Measurements from ENCODE around the gene AP4M1. TPM values are rescaled to one million over a fixed set of nuclear protein-coding genes. Genes with fewer than 3 reads are reported as not detected.

Gene AP4M1
- total and polyA plus RNA-seq, 2 donors (not counting 1 experiment from before 2014, with no cell fraction given): 17.2 to 19.6 TPM

GRCh38 chr7:100069991-100070390 lies 31.5 kb upstream of the AP4M1 start:
- no peaks in the 10 kb centered on the region for H3K27me3 ChIP-seq (ENCODE audit: control insufficient read depth, insufficient read depth, low read length)
- H3K4me2 ChIP-seq (ENCODE audit: extremely low read depth, insufficient read depth, low read length): no peak overlapping the region
- DNase-seq (ENCODE audit: low read depth in 2 of 2): no peak
- peaks cover 15% of the 10 kb centered on the region for H3K9me3 ChIP-seq (ENCODE audit: control insufficient read depth, insufficient read depth, low read depth, low read length)
- no peaks in the 10 kb centered on the region for H4K20me1 ChIP-seq (ENCODE audit: control insufficient read depth, extremely low read depth, insufficient read depth, low read length)
- no peak overlapping the region for H3K9ac ChIP-seq (ENCODE audit: insufficient read depth, low read length)
- peaks cover 33% of the 10 kb centered on the region for H3K36me3 ChIP-seq (ENCODE audit: control insufficient read depth, insufficient read depth, low read length)
- H3K4me3 ChIP-seq (replicated peaks in 1 of 4; ENCODE audit: control extremely low read depth in 1 of 4, insufficient read depth in 1 of 4, low read depth in 3 of 4, low read length in 4 of 4): no peak overlapping the region
- H3K4me1 ChIP-seq (ENCODE audit: control insufficient read depth, extremely low read depth, insufficient read depth, low read length): peaks cover 6% of the 10 kb centered on the region
- no peak overlapping the region for H3K27ac ChIP-seq (ENCODE audit: insufficient read depth, low read length)
- TF ChIP-seq CTCF (conservative IDR thresholded peaks at IDR 0.05 in 1 of 2, IDR thresholded peaks at IDR 0.05 in 1 of 2; ENCODE audit: low read depth in 1 of 2, low read length in 2 of 2) (no peak), EZH2 (IDR thresholded peaks at IDR 0.05; ENCODE audit: low read length, missing control alignments) (no peak)
- no peaks in the 10 kb centered on the region for H3K79me2 ChIP-seq (ENCODE audit: control insufficient read depth, insufficient read depth, low read length)
- H2AFZ ChIP-seq (ENCODE audit: low read length): no peak overlapping the region

- H3K9me3 ChIP-seq (ENCODE audit: control insufficient read depth, insufficient read depth, low read depth, low read length): peaks cover 15% of the 10 kb centered on the region
Observed at GRCh38 chr7:100071018-100071723, 30.3 kb upstream of the AP4M1 start.

GRCh38 chr7:100072462-100072861 lies 29.0 kb upstream of the AP4M1 start:
- no peaks in the 10 kb centered on the region for H3K4me1 ChIP-seq (ENCODE audit: control insufficient read depth, extremely low read depth, insufficient read depth, low read length)
- no peak for DNase-seq (ENCODE audit: low read depth in 2 of 2)
- H3K9me3 ChIP-seq (ENCODE audit: control insufficient read depth, insufficient read depth, low read depth, low read length): peaks cover 15% of the 10 kb centered on the region
- no peak overlapping the region for H3K4me3 ChIP-seq (replicated peaks in 1 of 4; ENCODE audit: control extremely low read depth in 1 of 4, insufficient read depth in 1 of 4, low read depth in 3 of 4, low read length in 4 of 4)
- no peaks in the 10 kb centered on the region for H4K20me1 ChIP-seq (ENCODE audit: control insufficient read depth, extremely low read depth, insufficient read depth, low read length)
- no peak for TF ChIP-seq EZH2 (IDR thresholded peaks at IDR 0.05; ENCODE audit: low read length, missing control alignments)
- TF ChIP-seq CTCF (conservative IDR thresholded peaks at IDR 0.05 in 1 of 2, IDR thresholded peaks at IDR 0.05 in 1 of 2; ENCODE audit: low read depth in 1 of 2, low read length in 2 of 2): no peak
- peaks cover 43% of the 10 kb centered on the region for H3K36me3 ChIP-seq (ENCODE audit: control insufficient read depth, insufficient read depth, low read length)
- H3K27me3 ChIP-seq (ENCODE audit: control insufficient read depth, insufficient read depth, low read length): no peaks in the 10 kb centered on the region
- H3K4me2 ChIP-seq (ENCODE audit: extremely low read depth, insufficient read depth, low read length): no peak overlapping the region
- H3K9ac ChIP-seq (ENCODE audit: insufficient read depth, low read length): no peak overlapping the region
- H3K79me2 ChIP-seq (ENCODE audit: control insufficient read depth, insufficient read depth, low read length): peaks cover 8% of the 10 kb centered on the region
- H2AFZ ChIP-seq (ENCODE audit: low read length): no peak overlapping the region
- H3K27ac ChIP-seq (ENCODE audit: insufficient read depth, low read length): no peak overlapping the region

More at GRCh38 chr7:100071018-100071723, 30.3 kb upstream of the AP4M1 start:
- Histone ChIP-seq H4K20me1 (ENCODE audit: control insufficient read depth, extremely low read depth, insufficient read depth, low read length) (no peaks in the 10 kb centered on the region), H3K4me2 (ENCODE audit: extremely low read depth, insufficient read depth, low read length) (no peak overlapping the region), H2AFZ (ENCODE audit: low read length) (no peak overlapping the region), H3K4me1 (ENCODE audit: control insufficient read depth, extremely low read depth, insufficient read depth, low read length) (no peaks in the 10 kb centered on the region), H3K27ac (ENCODE audit: insufficient read depth, low read length) (no peak overlapping the region), H3K27me3 (ENCODE audit: control insufficient read depth, insufficient read depth, low read length) (no peaks in the 10 kb centered on the region), H3K79me2 (ENCODE audit: control insufficient read depth, insufficient read depth, low read length) (no peaks in the 10 kb centered on the region), H3K4me3 (replicated peaks in 1 of 4; ENCODE audit: control extremely low read depth in 1 of 4, insufficient read depth in 1 of 4, low read depth in 3 of 4, low read length in 4 of 4) (no peak overlapping the region), H3K36me3 (ENCODE audit: control insufficient read depth, insufficient read depth, low read length) (peaks cover 37% of the 10 kb centered on the region), H3K9ac (ENCODE audit: insufficient read depth, low read length) (no peak overlapping the region)
- TF ChIP-seq EZH2 (IDR thresholded peaks at IDR 0.05; ENCODE audit: low read length, missing control alignments): no peak
- no peak for TF ChIP-seq CTCF (conservative IDR thresholded peaks at IDR 0.05 in 1 of 2, IDR thresholded peaks at IDR 0.05 in 1 of 2; ENCODE audit: low read depth in 1 of 2, low read length in 2 of 2)
- no peak for DNase-seq (ENCODE audit: low read depth in 2 of 2)

Data from fibroblast of lung (primary cell).